HL-60 (cell line): ENCODE data around the gene TUBG1.

Experiments
- CTCF ChIP-seq: IDR thresholded peaks from one replicate; pipeline ENCODE4 v1.5.1; 2011; ENCODE audit warnings: low read length, control low read depth, inconsistent platforms; ENCODE audit not compliant: insufficient read depth
- POLR2AphosphoS5 ChIP-seq: IDR thresholded peaks from 2 replicates; pipeline ENCODE4 v1.6.1; 2012; ENCODE audit warnings: low read depth
- REST ChIP-seq: IDR thresholded peaks from 2 replicates; pipeline ENCODE4 v1.6.1; 2012; ENCODE audit warnings: low read depth; ENCODE audit not compliant: insufficient replicate concordance
- SPI1 ChIP-seq: IDR thresholded peaks from 2 replicates; pipeline ENCODE4 v1.6.1; 2012; ENCODE audit warnings: low read depth, mild to moderate bottlenecking, borderline replicate concordance

- no peak for TF ChIP-seq POLR2AphosphoS5
- no peak for TF ChIP-seq CTCF
- TF ChIP-seq SPI1 = no peak
- no peak for TF ChIP-seq REST
These were observed 46.0 kb downstream of the TUBG1 start for GRCh38 chr17:42655528-42655927.
